H1 (cell line): ENCODE data around the gene SARNP.

Experiments
- SAP30 ChIP-seq: fragments of 300-600 bp; sonication (generic); IDR thresholded peaks from 2 replicates; pipeline ENCODE4 v1.7.1; 2012; ENCODE audit warnings: low read length, moderate library complexity, mild to moderate bottlenecking, inconsistent platforms; ENCODE audit not compliant: insufficient read depth, insufficient replicate concordance
- SUZ12 ChIP-seq: fragments of 200-600 bp; sonication (generic); IDR thresholded peaks from 2 replicates; pipeline ENCODE4 v1.6.1; 2012; ENCODE audit warnings: mild to moderate bottlenecking, inconsistent platforms, low read length, moderate library complexity, mixed read lengths
- TAF1 ChIP-seq: IDR thresholded peaks from 2 replicates; pipeline ENCODE4 v1.6.1; 2011; ENCODE audit warnings: mild to moderate bottlenecking, low read depth, low read length
- TBP ChIP-seq: IDR thresholded peaks from 2 replicates; pipeline ENCODE4 v1.6.1; 2011; ENCODE audit warnings: low read depth, low read length, improper control_type of control experiment
- TF ChIP-seq, protein P1 (sequence below), 3 experiments: IDR thresholded peaks; 1 replicate in 2 of 3; 2 replicates in 1 of 3; pipeline versions ENCODE4 v1.5.1 to v1.6.1; 2011; ENCODE audit warnings: low read length in 3 of 3, mild to moderate bottlenecking in 3 of 3, inconsistent platforms in 2 of 3, low read depth in 1 of 3, moderate library complexity in 1 of 3; ENCODE audit not compliant: insufficient read depth in 1 of 3; ENCODE audit errors: control extremely low read depth in 1 of 3
- TF ChIP-seq, protein P2 (sequence below): IDR thresholded peaks from 2 replicates; pipeline ENCODE4 v1.6.1; 2012; ENCODE audit warnings: inconsistent platforms
- TF ChIP-seq, protein P3 (sequence below): IDR thresholded peaks from 2 replicates; pipeline ENCODE4 v1.6.1; 2011; ENCODE audit warnings: low read length, improper control_type of control experiment

DNA sequence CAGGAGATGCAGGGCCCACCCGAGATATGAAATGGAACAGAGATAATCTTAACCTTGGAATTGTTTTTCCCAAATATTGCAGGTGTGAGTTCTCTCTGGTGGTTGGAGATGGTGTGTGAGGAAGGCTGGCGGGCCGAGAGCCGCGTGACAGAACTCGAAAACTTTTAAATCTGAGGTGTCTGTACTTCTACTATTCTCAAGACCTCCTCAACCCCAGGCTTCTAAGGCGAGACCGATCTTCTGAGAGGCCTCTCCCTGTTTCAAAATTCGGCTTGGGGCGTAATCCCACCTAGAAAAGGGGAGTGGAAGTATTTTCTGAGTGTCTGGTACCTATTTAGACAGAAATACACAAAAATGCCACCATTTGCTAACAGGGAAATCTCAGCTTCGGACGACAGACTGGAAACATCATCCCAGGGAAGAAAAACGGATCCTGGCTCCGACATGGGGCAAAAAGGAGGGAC lies 611 bp downstream of the SARNP start:
- no peak for TF ChIP-seq TAF1
- no peak for TF ChIP-seq TBP
- TF ChIP-seq, protein P1, sequence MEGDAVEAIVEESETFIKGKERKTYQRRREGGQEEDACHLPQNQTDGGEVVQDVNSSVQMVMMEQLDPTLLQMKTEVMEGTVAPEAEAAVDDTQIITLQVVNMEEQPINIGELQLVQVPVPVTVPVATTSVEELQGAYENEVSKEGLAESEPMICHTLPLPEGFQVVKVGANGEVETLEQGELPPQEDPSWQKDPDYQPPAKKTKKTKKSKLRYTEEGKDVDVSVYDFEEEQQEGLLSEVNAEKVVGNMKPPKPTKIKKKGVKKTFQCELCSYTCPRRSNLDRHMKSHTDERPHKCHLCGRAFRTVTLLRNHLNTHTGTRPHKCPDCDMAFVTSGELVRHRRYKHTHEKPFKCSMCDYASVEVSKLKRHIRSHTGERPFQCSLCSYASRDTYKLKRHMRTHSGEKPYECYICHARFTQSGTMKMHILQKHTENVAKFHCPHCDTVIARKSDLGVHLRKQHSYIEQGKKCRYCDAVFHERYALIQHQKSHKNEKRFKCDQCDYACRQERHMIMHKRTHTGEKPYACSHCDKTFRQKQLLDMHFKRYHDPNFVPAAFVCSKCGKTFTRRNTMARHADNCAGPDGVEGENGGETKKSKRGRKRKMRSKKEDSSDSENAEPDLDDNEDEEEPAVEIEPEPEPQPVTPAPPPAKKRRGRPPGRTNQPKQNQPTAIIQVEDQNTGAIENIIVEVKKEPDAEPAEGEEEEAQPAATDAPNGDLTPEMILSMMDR (IDR thresholded peaks at IDR 0.05; ENCODE audit: control extremely low read depth in 1 of 3, insufficient read depth in 1 of 3, low read depth in 1 of 3, low read length in 3 of 3), result no peak
- TF ChIP-seq SUZ12, result no peak
- peak; percentile 32 for TF ChIP-seq SAP30
- TF ChIP-seq, protein P2, sequence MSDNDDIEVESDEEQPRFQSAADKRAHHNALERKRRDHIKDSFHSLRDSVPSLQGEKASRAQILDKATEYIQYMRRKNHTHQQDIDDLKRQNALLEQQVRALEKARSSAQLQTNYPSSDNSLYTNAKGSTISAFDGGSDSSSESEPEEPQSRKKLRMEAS, result no peak
- TF ChIP-seq, protein P3, sequence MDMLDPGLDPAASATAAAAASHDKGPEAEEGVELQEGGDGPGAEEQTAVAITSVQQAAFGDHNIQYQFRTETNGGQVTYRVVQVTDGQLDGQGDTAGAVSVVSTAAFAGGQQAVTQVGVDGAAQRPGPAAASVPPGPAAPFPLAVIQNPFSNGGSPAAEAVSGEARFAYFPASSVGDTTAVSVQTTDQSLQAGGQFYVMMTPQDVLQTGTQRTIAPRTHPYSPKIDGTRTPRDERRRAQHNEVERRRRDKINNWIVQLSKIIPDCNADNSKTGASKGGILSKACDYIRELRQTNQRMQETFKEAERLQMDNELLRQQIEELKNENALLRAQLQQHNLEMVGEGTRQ, result no peak
